ENCODE measurements around the gene KANSL1.
"Not testable (repeated sequence)": the region's sequence is repeated elsewhere in the genome, so short reads cannot be mapped to it uniquely, and the experiment has no call there.

Gene KANSL1

DNA sequence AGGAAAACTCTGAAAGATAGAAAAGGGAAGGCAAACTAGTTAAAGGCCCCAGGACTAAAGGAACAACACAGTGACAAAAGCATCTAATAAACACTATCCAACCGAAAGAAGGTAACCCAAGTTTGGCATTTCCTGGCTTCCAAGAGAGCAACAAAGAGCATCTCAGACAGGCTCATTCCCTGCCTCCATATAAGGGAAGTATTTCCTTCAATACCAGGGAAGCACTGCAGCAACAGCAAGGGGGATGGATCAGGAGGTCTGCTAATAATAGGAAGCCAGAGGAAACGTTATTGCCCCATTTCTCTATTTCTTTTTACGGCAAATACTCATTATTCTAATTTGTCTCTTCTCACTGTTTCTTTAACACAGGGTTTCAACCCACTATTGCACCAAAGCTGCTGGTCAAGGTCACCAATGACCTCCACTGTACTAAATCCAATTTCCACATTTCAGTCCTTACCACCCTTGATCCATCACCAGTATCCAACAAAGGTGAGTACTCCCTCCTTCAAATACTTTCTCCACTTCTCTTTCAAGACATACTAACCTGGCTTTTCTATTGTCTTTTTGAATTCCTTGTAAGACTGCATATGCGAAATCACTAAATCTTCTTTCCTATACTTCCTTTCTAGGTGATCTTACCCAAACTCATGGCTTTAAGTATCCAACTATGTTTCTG, 86.1 kb downstream of the KANSL1 start:
- H3K36me3 ChIP-seq (ENCODE audit: control insufficient read depth in 1 of 2, insufficient read depth in 2 of 2, low read length in 2 of 2): no peaks in the 10 kb centered on the region
- no peaks in the 10 kb centered on the region for H3K27me3 ChIP-seq (ENCODE audit: control insufficient read depth in 1 of 2, insufficient read depth in 2 of 2, low read length in 2 of 2)
- H3K4me3 ChIP-seq (ENCODE audit: low read depth in 1 of 2, low read length in 2 of 2): no peak overlapping the region
- H3K9me3 ChIP-seq (ENCODE audit: control insufficient read depth in 1 of 2, low read length in 2 of 2): no peaks in the 10 kb centered on the region
- H3K27ac ChIP-seq (ENCODE audit: low read depth, low read length): no peak overlapping the region
- H3K4me1 ChIP-seq (ENCODE audit: control insufficient read depth in 1 of 2, insufficient read depth in 2 of 2, low read length in 2 of 2): peaks cover 15 to 19% of the 10 kb centered on the region in 2 donors
- no peak overlapping the region for H3K9ac ChIP-seq (ENCODE audit: low read depth in 1 of 2, low read length in 2 of 2)

- H3K4me1 ChIP-seq (ENCODE audit: control insufficient read depth in 1 of 2, insufficient read depth in 2 of 2, low read length in 2 of 2); H3K36me3 ChIP-seq (ENCODE audit: control insufficient read depth in 1 of 2, insufficient read depth in 2 of 2, low read length in 2 of 2); H3K27me3 ChIP-seq (ENCODE audit: control insufficient read depth in 1 of 2, insufficient read depth in 2 of 2, low read length in 2 of 2); H3K9me3 ChIP-seq (ENCODE audit: control insufficient read depth in 1 of 2, low read length in 2 of 2); H3K4me3 ChIP-seq (ENCODE audit: low read depth in 1 of 2, low read length in 2 of 2); H3K9ac ChIP-seq (ENCODE audit: low read depth in 1 of 2, low read length in 2 of 2); H3K27ac ChIP-seq (ENCODE audit: low read depth, low read length): not testable (repeated sequence)
Observed at GRCh38 chr17:46102806-46103205, 90.4 kb downstream of the KANSL1 start.

- H3K9me3 ChIP-seq (ENCODE audit: control insufficient read depth in 1 of 2, low read length in 2 of 2); H3K4me3 ChIP-seq (ENCODE audit: low read depth in 1 of 2, low read length in 2 of 2); H3K27me3 ChIP-seq (ENCODE audit: control insufficient read depth in 1 of 2, insufficient read depth in 2 of 2, low read length in 2 of 2); H3K4me1 ChIP-seq (ENCODE audit: control insufficient read depth in 1 of 2, insufficient read depth in 2 of 2, low read length in 2 of 2); H3K27ac ChIP-seq (ENCODE audit: low read depth, low read length); H3K9ac ChIP-seq (ENCODE audit: low read depth in 1 of 2, low read length in 2 of 2); H3K36me3 ChIP-seq (ENCODE audit: control insufficient read depth in 1 of 2, insufficient read depth in 2 of 2, low read length in 2 of 2): not testable (repeated sequence)
Observed at GRCh38 chr17:46101785-46102617, 91.2 kb downstream of the KANSL1 start.

- no peak overlapping the region for H3K4me3 ChIP-seq (ENCODE audit: low read depth in 1 of 2, low read length in 2 of 2)
- no peak overlapping the region for H3K9ac ChIP-seq (ENCODE audit: low read depth in 1 of 2, low read length in 2 of 2)
- H3K27ac ChIP-seq (ENCODE audit: low read depth, low read length): no peak overlapping the region
- no peaks in the 10 kb centered on the region for H3K27me3 ChIP-seq (ENCODE audit: control insufficient read depth in 1 of 2, insufficient read depth in 2 of 2, low read length in 2 of 2)
- H3K9me3 ChIP-seq (ENCODE audit: control insufficient read depth in 1 of 2, low read length in 2 of 2): no peaks in the 10 kb centered on the region
- H3K36me3 ChIP-seq (ENCODE audit: control insufficient read depth in 1 of 2, insufficient read depth in 2 of 2, low read length in 2 of 2): no peaks in the 10 kb centered on the region
- H3K4me1 ChIP-seq (ENCODE audit: control insufficient read depth in 1 of 2, insufficient read depth in 2 of 2, low read length in 2 of 2): peaks cover 0 to 4% of the 10 kb centered on the region in 2 donors
Observed at GRCh38 chr17:46100590-46100989, 92.6 kb downstream of the KANSL1 start.

DNA sequence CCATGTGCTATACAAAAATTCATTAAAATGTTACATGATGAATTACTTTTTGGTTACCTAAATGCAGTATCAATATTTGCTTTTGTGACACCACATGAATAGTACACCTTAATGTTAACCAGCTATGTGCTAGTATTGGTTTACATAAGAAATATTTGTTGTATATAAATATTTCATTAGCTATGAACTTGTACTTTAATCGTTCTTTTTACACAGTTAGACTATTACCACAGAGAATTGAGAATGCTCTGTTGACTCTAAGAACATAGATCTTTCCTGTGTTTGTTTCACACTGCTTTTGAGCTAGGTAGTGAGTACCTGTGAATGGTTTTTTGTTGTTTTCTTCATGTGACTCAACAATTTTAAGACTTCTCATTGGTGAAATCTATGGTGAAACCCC, 93.4 kb downstream of the KANSL1 start:
- H3K4me3 ChIP-seq (ENCODE audit: low read depth in 1 of 2, low read length in 2 of 2): no peak overlapping the region
- H3K27ac ChIP-seq (ENCODE audit: low read depth, low read length): no peak overlapping the region
- H3K27me3 ChIP-seq (ENCODE audit: control insufficient read depth in 1 of 2, insufficient read depth in 2 of 2, low read length in 2 of 2): no peaks in the 10 kb centered on the region
- no peaks in the 10 kb centered on the region for H3K9me3 ChIP-seq (ENCODE audit: control insufficient read depth in 1 of 2, low read length in 2 of 2)
- no peak overlapping the region for H3K9ac ChIP-seq (ENCODE audit: low read depth in 1 of 2, low read length in 2 of 2)
- H3K36me3 ChIP-seq (ENCODE audit: control insufficient read depth in 1 of 2, insufficient read depth in 2 of 2, low read length in 2 of 2): no peaks in the 10 kb centered on the region
- H3K4me1 ChIP-seq (ENCODE audit: control insufficient read depth in 1 of 2, insufficient read depth in 2 of 2, low read length in 2 of 2): peaks cover 0 to 4% of the 10 kb centered on the region in 2 donors

DNA sequence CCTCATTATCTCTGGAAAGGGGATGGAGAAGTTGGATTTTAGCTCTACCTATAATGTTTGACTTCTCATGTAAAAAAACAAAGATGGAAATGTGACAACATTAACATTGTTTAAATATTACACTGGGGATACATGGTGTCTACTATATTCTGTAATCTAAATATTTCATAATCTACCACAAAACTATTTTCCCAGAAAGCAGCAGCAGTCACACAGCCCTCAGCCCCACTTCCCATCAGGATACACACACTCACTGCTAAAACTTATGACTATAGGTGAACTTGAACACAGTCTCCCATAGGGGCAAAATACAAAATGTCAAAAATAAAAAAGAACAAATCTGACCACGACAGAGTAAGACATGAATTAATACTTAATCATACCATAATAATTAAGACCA, 95.7 kb downstream of the KANSL1 start:
- Histone ChIP-seq H3K36me3 (ENCODE audit: control insufficient read depth in 1 of 2, insufficient read depth in 2 of 2, low read length in 2 of 2) (peaks cover 0 to 8% of the 10 kb centered on the region in 2 donors), H3K9me3 (ENCODE audit: control insufficient read depth in 1 of 2, low read length in 2 of 2) (no peaks in the 10 kb centered on the region), H3K4me1 (ENCODE audit: control insufficient read depth in 1 of 2, insufficient read depth in 2 of 2, low read length in 2 of 2) (peaks cover 0 to 4% of the 10 kb centered on the region in 2 donors), H3K9ac (ENCODE audit: low read depth in 1 of 2, low read length in 2 of 2) (no peak overlapping the region), H3K27ac (ENCODE audit: low read depth, low read length) (no peak overlapping the region), H3K4me3 (ENCODE audit: low read depth in 1 of 2, low read length in 2 of 2) (no peak overlapping the region), H3K27me3 (ENCODE audit: control insufficient read depth in 1 of 2, insufficient read depth in 2 of 2, low read length in 2 of 2) (no peaks in the 10 kb centered on the region)

DNA sequence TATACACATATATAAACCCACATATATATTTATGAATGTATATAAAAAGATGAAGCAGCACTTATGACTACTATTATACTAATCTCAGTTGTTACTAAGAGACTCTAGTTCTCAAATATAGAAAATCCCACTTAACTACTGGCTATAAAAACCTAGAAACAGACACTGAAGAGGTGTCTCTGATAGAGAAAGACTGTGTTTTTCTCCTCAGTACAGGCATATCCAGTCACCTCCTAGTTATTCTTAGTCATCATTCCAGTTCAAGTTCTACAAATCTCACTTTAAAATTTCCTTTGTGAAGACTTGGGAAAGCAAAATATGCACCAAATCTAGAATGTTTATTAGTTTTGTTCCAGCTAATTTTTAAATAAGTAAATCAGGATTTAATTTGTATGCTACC, 100.2 kb downstream of the KANSL1 start:
- Histone ChIP-seq H3K9ac (ENCODE audit: low read depth in 1 of 2, low read length in 2 of 2) (no peak overlapping the region), H3K9me3 (ENCODE audit: control insufficient read depth in 1 of 2, low read length in 2 of 2) (no peaks in the 10 kb centered on the region), H3K36me3 (ENCODE audit: control insufficient read depth in 1 of 2, insufficient read depth in 2 of 2, low read length in 2 of 2) (peaks cover 0 to 21% of the 10 kb centered on the region in 2 donors), H3K27ac (ENCODE audit: low read depth, low read length) (no peak overlapping the region), H3K4me1 (ENCODE audit: control insufficient read depth in 1 of 2, insufficient read depth in 2 of 2, low read length in 2 of 2) (no peaks in the 10 kb centered on the region), H3K4me3 (ENCODE audit: low read depth in 1 of 2, low read length in 2 of 2) (no peak overlapping the region), H3K27me3 (ENCODE audit: control insufficient read depth in 1 of 2, insufficient read depth in 2 of 2, low read length in 2 of 2) (no peaks in the 10 kb centered on the region)

DNA sequence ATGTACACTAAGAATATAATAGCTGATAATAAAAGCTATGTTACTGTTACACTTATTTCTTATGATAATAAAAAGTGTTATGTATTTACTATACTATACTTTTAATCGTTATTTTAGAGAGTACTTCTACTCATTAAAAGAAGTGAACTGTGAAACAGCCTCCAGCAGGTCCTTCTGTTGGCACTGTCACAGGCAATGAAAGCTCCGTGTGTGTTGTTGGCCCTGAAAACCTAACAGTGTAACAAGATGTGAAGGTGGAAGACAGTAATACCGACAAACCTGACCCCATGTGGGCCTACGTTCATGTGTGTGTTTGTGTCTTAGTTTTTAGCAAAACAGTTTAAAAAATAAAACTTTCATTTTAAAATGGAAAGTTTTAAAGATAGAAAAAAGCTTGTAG, 102.4 kb downstream of the KANSL1 start:
- H3K27me3 ChIP-seq (ENCODE audit: control insufficient read depth in 1 of 2, insufficient read depth in 2 of 2, low read length in 2 of 2): no peaks in the 10 kb centered on the region
- H3K4me1 ChIP-seq (ENCODE audit: control insufficient read depth in 1 of 2, insufficient read depth in 2 of 2, low read length in 2 of 2): no peaks in the 10 kb centered on the region
- H3K9ac ChIP-seq (ENCODE audit: low read depth in 1 of 2, low read length in 2 of 2): no peak overlapping the region
- H3K4me3 ChIP-seq (ENCODE audit: low read depth in 1 of 2, low read length in 2 of 2): no peak overlapping the region
- H3K27ac ChIP-seq (ENCODE audit: low read depth, low read length): no peak overlapping the region
- H3K9me3 ChIP-seq (ENCODE audit: control insufficient read depth in 1 of 2, low read length in 2 of 2): no peaks in the 10 kb centered on the region
- H3K36me3 ChIP-seq (ENCODE audit: control insufficient read depth in 1 of 2, insufficient read depth in 2 of 2, low read length in 2 of 2): peaks cover 0 to 21% of the 10 kb centered on the region in 2 donors

- H3K36me3 ChIP-seq (ENCODE audit: control insufficient read depth in 1 of 2, insufficient read depth in 2 of 2, low read length in 2 of 2): peaks cover 0 to 21% of the 10 kb centered on the region in 2 donors
- H3K9ac ChIP-seq (ENCODE audit: low read depth in 1 of 2, low read length in 2 of 2): no peak overlapping the region
- no peaks in the 10 kb centered on the region for H3K27me3 ChIP-seq (ENCODE audit: control insufficient read depth in 1 of 2, insufficient read depth in 2 of 2, low read length in 2 of 2)
- no peaks in the 10 kb centered on the region for H3K4me1 ChIP-seq (ENCODE audit: control insufficient read depth in 1 of 2, insufficient read depth in 2 of 2, low read length in 2 of 2)
- H3K27ac ChIP-seq (ENCODE audit: low read depth, low read length): no peak overlapping the region
- no peaks in the 10 kb centered on the region for H3K9me3 ChIP-seq (ENCODE audit: control insufficient read depth in 1 of 2, low read length in 2 of 2)
- H3K4me3 ChIP-seq (ENCODE audit: low read depth in 1 of 2, low read length in 2 of 2): no peak overlapping the region
Observed at GRCh38 chr17:46089389-46089965, 103.8 kb downstream of the KANSL1 start.

- no peak overlapping the region for H3K9ac ChIP-seq (ENCODE audit: low read depth in 1 of 2, low read length in 2 of 2)
- no peaks in the 10 kb centered on the region for H3K27me3 ChIP-seq (ENCODE audit: control insufficient read depth in 1 of 2, insufficient read depth in 2 of 2, low read length in 2 of 2)
- H3K4me3 ChIP-seq (ENCODE audit: low read depth in 1 of 2, low read length in 2 of 2): no peak overlapping the region
- peaks cover 0 to 13% of the 10 kb centered on the region in 2 donors for H3K36me3 ChIP-seq (ENCODE audit: control insufficient read depth in 1 of 2, insufficient read depth in 2 of 2, low read length in 2 of 2)
- H3K9me3 ChIP-seq (ENCODE audit: control insufficient read depth in 1 of 2, low read length in 2 of 2): no peaks in the 10 kb centered on the region
- H3K27ac ChIP-seq (ENCODE audit: low read depth, low read length): no peak overlapping the region
- H3K4me1 ChIP-seq (ENCODE audit: control insufficient read depth in 1 of 2, insufficient read depth in 2 of 2, low read length in 2 of 2): peaks cover 0 to 2% of the 10 kb centered on the region in 2 donors
Observed at GRCh38 chr17:46088595-46088994, 104.6 kb downstream of the KANSL1 start.

All from duodenal mucosa (tissue), 2 donors.